Suprapubic skin (tissue), 4 donors: ENCODE results near the gene TRMT112. TPM values are rescaled to one million over a fixed set of nuclear protein-coding genes. Genes with fewer than 3 reads are reported as not detected.

Experiments used
- DNase-seq, 2 donors: peaks; one replicate each; pipeline ENCODE4 v3.0.0-alpha.2; 2019; ENCODE audit warnings: low spot score in 2 of 2
- H3K27ac ChIP-seq: fragments of 200-600 bp; sonication (generic); one replicate; pipeline ENCODE4 v1.5.1; 2019
- H3K27me3 ChIP-seq: fragments of 200-600 bp; sonication (generic); one replicate; pipeline ENCODE4 v1.5.1; 2019
- H3K36me3 ChIP-seq: fragments of 200-600 bp; sonication (generic); one replicate; pipeline ENCODE4 v1.5.1; 2019
- H3K4me1 ChIP-seq: fragments of 200-600 bp; sonication (generic); one replicate; pipeline ENCODE4 v1.5.1; 2019
- H3K4me3 ChIP-seq: fragments of 200-600 bp; sonication (generic); one replicate; pipeline ENCODE4 v1.5.1; 2019; ENCODE audit warnings: mild to moderate bottlenecking
- H3K9me3 ChIP-seq: fragments of 200-600 bp; sonication (generic); one replicate; pipeline ENCODE4 v1.5.1; 2019
- EP300 ChIP-seq: sonication (generic); formaldehyde crosslinking; IDR thresholded peaks from one replicate; pipeline ENCODE4 v1.6.1; 2017; ENCODE audit warnings: antibody characterized with exemption
- POLR2A ChIP-seq, 2 donors: fragments of 450-650 bp; IDR thresholded peaks; one replicate each; pipeline ENCODE4 v1.6.1; 2017; ENCODE audit warnings: antibody characterized with exemption in 2 of 2, mild to moderate bottlenecking in 2 of 2, moderate library complexity in 2 of 2
- POLR2AphosphoS5 ChIP-seq, 3 donors: sonication (generic); formaldehyde crosslinking; IDR thresholded peaks; one replicate each; pipeline ENCODE4 v1.6.1; 2017; ENCODE audit warnings: antibody characterized with exemption in 3 of 3
- WGBS: methylation state at CpG from one replicate; pipeline ENCODE4 v1.1.5; 2018; 5-methylcytosine and 5-hydroxymethylcytosine counted together
- total RNA-seq, 4 donors: library from RNA; depleted of rRNA; stranded (reverse); fragments of >200 nt; gene quantifications; one replicate each; pipeline ENCODE4 v1.1.0, GENCODE V29; 2016
- TF ChIP-seq, protein P1 (sequence below), 2 donors: fragments of 200-600 bp in 1 of 2; fragments of 450-650 bp in 1 of 2; sonication (generic) in 1 of 2; IDR thresholded peaks; one replicate each; pipeline ENCODE4 v1.5.1; 2016 to 2019; ENCODE audit warnings: antibody characterized with exemption in 2 of 2, mild to moderate bottlenecking in 1 of 2, moderate library complexity in 1 of 2

Gene TRMT112
- total RNA-seq, 4 donors from 2014 or later, result 170 to 332 (median 255) TPM

GRCh38 chr11:64339286-64339685 lies 21.9 kb upstream of the TRMT112 start:
- no peak for DNase-seq
- no peak overlapping the region for H3K27ac ChIP-seq
- H3K36me3 ChIP-seq, result no peaks in the 10 kb centered on the region
- no peaks in the 10 kb centered on the region for H3K27me3 ChIP-seq
- no peak overlapping the region for H3K4me3 ChIP-seq
- TF ChIP-seq EP300 (no peak), POLR2AphosphoS5 (IDR thresholded peaks at IDR 0.05) (no peak)
- peaks cover 23% of the 10 kb centered on the region for H3K4me1 ChIP-seq
- 71% methylated on average over 4 of the region's 4 CpGs for WGBS
- no peaks in the 10 kb centered on the region for H3K9me3 ChIP-seq

- WGBS, result 75% methylated on average over 8 of the region's 8 CpGs
- Histone ChIP-seq H3K9me3 (no peaks in the 10 kb centered on the region), H3K4me3 (no peak overlapping the region), H3K4me1 (peaks cover 23% of the 10 kb centered on the region), H3K27ac (no peak overlapping the region), H3K27me3 (no peaks in the 10 kb centered on the region), H3K36me3 (no peaks in the 10 kb centered on the region)
- DNase-seq, result no peak
- TF ChIP-seq EP300, result no peak
These were observed 21.4 kb upstream of the TRMT112 start for GRCh38 chr11:64338716-64339115.

- WGBS, result 71% methylated on average over 8 of the region's 8 CpGs
- H3K4me1 ChIP-seq, result peaks cover 14% of the 10 kb centered on the region
- H3K4me3 ChIP-seq, result no peak overlapping the region
- no peaks in the 10 kb centered on the region for H3K36me3 ChIP-seq
- no peaks in the 10 kb centered on the region for H3K27me3 ChIP-seq
- no peaks in the 10 kb centered on the region for H3K9me3 ChIP-seq
- no peak for DNase-seq
- H3K27ac ChIP-seq, result no peak overlapping the region
- no peak for TF ChIP-seq EP300
- TF ChIP-seq, protein P1, sequence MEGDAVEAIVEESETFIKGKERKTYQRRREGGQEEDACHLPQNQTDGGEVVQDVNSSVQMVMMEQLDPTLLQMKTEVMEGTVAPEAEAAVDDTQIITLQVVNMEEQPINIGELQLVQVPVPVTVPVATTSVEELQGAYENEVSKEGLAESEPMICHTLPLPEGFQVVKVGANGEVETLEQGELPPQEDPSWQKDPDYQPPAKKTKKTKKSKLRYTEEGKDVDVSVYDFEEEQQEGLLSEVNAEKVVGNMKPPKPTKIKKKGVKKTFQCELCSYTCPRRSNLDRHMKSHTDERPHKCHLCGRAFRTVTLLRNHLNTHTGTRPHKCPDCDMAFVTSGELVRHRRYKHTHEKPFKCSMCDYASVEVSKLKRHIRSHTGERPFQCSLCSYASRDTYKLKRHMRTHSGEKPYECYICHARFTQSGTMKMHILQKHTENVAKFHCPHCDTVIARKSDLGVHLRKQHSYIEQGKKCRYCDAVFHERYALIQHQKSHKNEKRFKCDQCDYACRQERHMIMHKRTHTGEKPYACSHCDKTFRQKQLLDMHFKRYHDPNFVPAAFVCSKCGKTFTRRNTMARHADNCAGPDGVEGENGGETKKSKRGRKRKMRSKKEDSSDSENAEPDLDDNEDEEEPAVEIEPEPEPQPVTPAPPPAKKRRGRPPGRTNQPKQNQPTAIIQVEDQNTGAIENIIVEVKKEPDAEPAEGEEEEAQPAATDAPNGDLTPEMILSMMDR (IDR thresholded peaks at IDR 0.05), result no peak
- TF ChIP-seq POLR2A (IDR thresholded peaks at IDR 0.05), result no peak
- no peak for TF ChIP-seq POLR2AphosphoS5 (IDR thresholded peaks at IDR 0.05)
These were observed 20.3 kb upstream of the TRMT112 start for GRCh38 chr11:64337538-64338249.

GRCh38 chr11:64334764-64335735 lies 17.7 kb upstream of the TRMT112 start:
- Histone ChIP-seq H3K9me3 (no peaks in the 10 kb centered on the region), H3K27ac (peak overlapping the region; percentile 36), H3K27me3 (no peaks in the 10 kb centered on the region), H3K4me3 (no peak overlapping the region), H3K4me1 (peaks cover 20% of the 10 kb centered on the region), H3K36me3 (no peaks in the 10 kb centered on the region)
- DNase-seq, result no peak
- WGBS, result 39% methylated on average over 13 of the region's 13 CpGs
- TF ChIP-seq, protein P1 (IDR thresholded peaks at IDR 0.05), result no peak
- TF ChIP-seq POLR2AphosphoS5 (IDR thresholded peaks at IDR 0.05) (peak in 2 of 3 donors; percentile 35 to 70), POLR2A (IDR thresholded peaks at IDR 0.05) (no peak)

DNA sequence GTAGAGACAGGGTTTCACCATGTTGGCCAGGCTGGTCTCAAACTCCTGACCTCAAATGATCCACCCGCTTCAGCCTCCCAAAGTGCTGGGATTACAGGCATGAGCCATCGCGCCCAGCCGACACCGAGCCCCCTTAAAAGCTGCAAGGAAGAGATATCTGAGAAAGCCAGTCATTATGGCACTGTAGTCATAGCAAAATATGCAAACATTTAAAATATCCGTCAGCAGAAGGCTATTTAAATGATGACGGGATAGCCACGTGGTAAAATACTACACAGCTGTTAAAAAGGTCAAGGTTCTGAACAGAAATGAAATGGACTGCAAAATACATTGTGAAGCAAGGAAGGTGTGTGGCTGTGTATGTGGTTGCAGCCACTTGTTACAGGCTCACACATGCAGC lies 16.2 kb upstream of the TRMT112 start:
- Histone ChIP-seq H3K9me3 (no peaks in the 10 kb centered on the region), H3K36me3 (no peaks in the 10 kb centered on the region), H3K4me1 (peaks cover 30% of the 10 kb centered on the region), H3K27me3 (no peaks in the 10 kb centered on the region), H3K4me3 (no peak overlapping the region), H3K27ac (no peak overlapping the region)
- 90% methylated on average over 8 of the region's 8 CpGs for WGBS
- no peak for DNase-seq
- TF ChIP-seq POLR2AphosphoS5 (IDR thresholded peaks at IDR 0.05) (no peak), POLR2A (IDR thresholded peaks at IDR 0.05) (no peak), EP300 (no peak)
- TF ChIP-seq, protein P1 (IDR thresholded peaks at IDR 0.05), result no peak
